ENCODE results near the gene RHO. TPM values are rescaled to one million over a fixed set of nuclear protein-coding genes. Genes with fewer than 3 reads are reported as not detected.
"Not testable (repeated sequence)": the region's sequence is repeated elsewhere in the genome, so short reads cannot be mapped to it uniquely, and the experiment has no call there.

RHO gene
- total RNA-seq, 1 donor from 2014 or later, result not detected

GRCh38 chr3:129514563-129514962 is 13.9 kb upstream of the RHO start:
- no peaks in the 10 kb centered on the region for H3K36me3 ChIP-seq (ENCODE audit: control insufficient read depth, insufficient read depth, low read length)
- no peak overlapping the region for H3K4me3 ChIP-seq (ENCODE audit: low read depth, low read length)
- no peak for FAIRE-seq
- no peak for TF ChIP-seq CTCF (IDR thresholded peaks at IDR 0.05; ENCODE audit: insufficient read depth, low read length, severe bottlenecking)
- no peaks in the 10 kb centered on the region for H3K27me3 ChIP-seq (ENCODE audit: control insufficient read depth, insufficient read depth, low read length)
- DNase-seq (ENCODE audit: low read depth), result no peak

DNA sequence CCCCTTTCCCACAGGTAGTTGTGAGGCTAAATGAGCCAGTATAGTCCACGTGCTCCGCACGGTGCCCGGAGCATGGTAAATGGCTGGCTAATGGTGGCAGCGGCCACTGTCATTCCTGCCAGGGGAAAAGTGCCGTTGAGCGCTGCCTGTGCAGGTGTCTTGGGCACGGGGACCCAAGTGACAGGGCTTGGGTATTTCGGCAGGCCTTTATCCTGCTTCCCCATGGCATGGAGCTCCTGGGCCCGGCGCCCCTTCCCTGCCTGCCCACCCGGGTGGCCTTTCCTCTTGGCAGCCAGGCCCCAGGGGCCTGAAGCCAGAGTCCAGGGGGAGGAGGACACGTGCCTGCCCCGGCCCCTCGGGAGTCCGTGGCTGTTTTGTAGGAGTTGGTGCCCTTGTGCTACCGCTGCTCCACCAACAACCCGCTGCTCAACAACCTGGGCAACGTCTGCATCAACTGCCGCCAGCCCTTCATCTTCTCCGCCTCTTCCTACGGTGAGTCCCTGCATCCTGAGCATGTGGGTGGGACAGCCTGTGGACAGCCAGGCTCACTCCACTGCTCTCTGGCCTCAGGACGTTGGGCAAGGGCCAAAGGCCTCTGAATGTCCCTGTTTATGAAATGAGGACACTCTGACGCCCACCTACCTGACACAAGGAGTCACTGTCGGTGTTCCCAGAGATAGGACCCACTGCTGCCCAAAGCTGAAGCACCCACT is 13.2 kb upstream of the RHO start:
- H3K4me3 ChIP-seq (ENCODE audit: low read depth, low read length); DNase-seq (ENCODE audit: low read depth); H3K36me3 ChIP-seq (ENCODE audit: control insufficient read depth, insufficient read depth, low read length); H3K27me3 ChIP-seq (ENCODE audit: control insufficient read depth, insufficient read depth, low read length): not testable (repeated sequence)
- FAIRE-seq, result peak; percentile 50

DNA sequence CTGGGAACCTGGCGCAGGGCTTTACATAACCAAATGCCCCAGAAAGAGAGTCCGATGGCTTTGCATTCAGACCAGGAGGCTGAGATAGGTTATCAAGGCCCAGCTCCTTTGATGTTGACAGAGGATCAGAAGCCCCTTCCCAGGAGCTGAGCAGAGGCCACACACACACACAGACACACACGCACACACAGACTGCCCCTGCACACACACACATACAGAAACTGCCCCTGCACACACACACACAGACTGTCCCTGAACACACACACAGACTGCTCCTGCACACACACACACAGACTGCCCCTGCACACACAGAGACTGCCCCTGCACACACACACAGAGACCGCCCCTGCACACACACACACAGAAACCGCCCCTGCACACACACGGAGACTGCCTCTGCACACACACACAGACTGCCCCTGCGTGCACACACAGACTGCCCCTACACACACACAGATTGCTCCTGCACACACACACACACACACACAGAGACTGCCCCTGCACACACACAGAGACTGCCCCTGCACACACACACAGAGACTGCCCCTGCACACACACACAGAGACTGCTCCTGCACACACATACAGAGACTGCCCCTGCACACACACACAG is 12.5 kb upstream of the RHO start:
- peak; percentile 77 for FAIRE-seq

GRCh38 chr3:129517516-129517915 is 10.9 kb upstream of the RHO start:
- no peak for DNase-seq (ENCODE audit: low read depth)
- peak; percentile 43 for FAIRE-seq
- Histone ChIP-seq H3K27me3 (ENCODE audit: control insufficient read depth, insufficient read depth, low read length) (peaks cover 1% of the 10 kb centered on the region), H3K4me3 (ENCODE audit: low read depth, low read length) (no peak overlapping the region), H3K36me3 (ENCODE audit: control insufficient read depth, insufficient read depth, low read length) (no peaks in the 10 kb centered on the region)
- no peak for TF ChIP-seq CTCF (IDR thresholded peaks at IDR 0.05; ENCODE audit: insufficient read depth, low read length, severe bottlenecking)

More for the DNA sequence above, 12.5 kb upstream of the RHO start:
- H3K36me3 ChIP-seq (ENCODE audit: control insufficient read depth, insufficient read depth, low read length); DNase-seq (ENCODE audit: low read depth); H3K27me3 ChIP-seq (ENCODE audit: control insufficient read depth, insufficient read depth, low read length); H3K4me3 ChIP-seq (ENCODE audit: low read depth, low read length): not testable (repeated sequence)

GRCh38 chr3:129518038-129518561 is 10.3 kb upstream of the RHO start:
- H3K36me3 ChIP-seq (ENCODE audit: control insufficient read depth, insufficient read depth, low read length), result no peaks in the 10 kb centered on the region
- DNase-seq (ENCODE audit: low read depth) (no peak), FAIRE-seq (no peak)
- TF ChIP-seq CTCF (IDR thresholded peaks at IDR 0.05; ENCODE audit: insufficient read depth, low read length, severe bottlenecking), result no peak
- H3K27me3 ChIP-seq (ENCODE audit: control insufficient read depth, insufficient read depth, low read length), result peaks cover 1% of the 10 kb centered on the region
- H3K4me3 ChIP-seq (ENCODE audit: low read depth, low read length), result no peak overlapping the region

GRCh38 chr3:129518581-129518980 is 9.9 kb upstream of the RHO start:
- no peaks in the 10 kb centered on the region for H3K36me3 ChIP-seq (ENCODE audit: control insufficient read depth, insufficient read depth, low read length)
- H3K4me3 ChIP-seq (ENCODE audit: low read depth, low read length), result no peak overlapping the region
- FAIRE-seq, result no peak
- DNase-seq (ENCODE audit: low read depth), result no peak
- H3K27me3 ChIP-seq (ENCODE audit: control insufficient read depth, insufficient read depth, low read length), result peaks cover 1% of the 10 kb centered on the region
- TF ChIP-seq CTCF (IDR thresholded peaks at IDR 0.05; ENCODE audit: insufficient read depth, low read length, severe bottlenecking), result no peak

Measured in bronchial epithelial cell (primary cell).